KBM-7 (cell line): ENCODE results near the gene GALNT18.
A peak's percentile ranks its signal among the peaks of the same experiment; 100 is the strongest.

Source experiments
- DNase-seq: peaks from one replicate; pipeline ENCODE4 v3.0.0-alpha.2; 2015
- in situ Hi-C: fragments of 300-500 bp; cut with MboI; formaldehyde crosslinking; loops from 2 replicates; pipeline ENCODE4 v1.14.3; 2020; ENCODE audit warnings: low sequenced_read_pairs, low pct_unique_long_range_greater_than_20kb, mixed read lengths

The GALNT18 gene

DNA sequence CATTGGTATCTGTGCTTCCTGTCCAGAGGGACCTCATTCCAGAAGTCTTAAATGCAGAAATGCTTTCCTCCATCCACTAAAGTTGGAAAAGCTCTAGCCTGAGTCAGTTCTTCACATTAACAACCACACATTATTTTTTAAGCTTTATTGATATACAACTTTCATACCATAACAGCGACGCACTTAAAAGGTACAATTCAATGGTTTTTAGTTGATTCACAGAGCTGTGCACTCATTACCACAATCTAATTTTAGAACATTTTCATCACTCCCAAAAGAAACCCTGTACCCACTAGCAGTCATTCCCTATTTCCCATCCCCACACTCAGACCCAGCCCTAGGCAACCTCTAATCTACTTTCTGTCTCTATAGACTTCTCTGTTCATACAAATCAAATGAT is 27.6 kb downstream of the GALNT18 start:
- no peak for DNase-seq
- in situ Hi-C loops = no loop called here

DNA sequence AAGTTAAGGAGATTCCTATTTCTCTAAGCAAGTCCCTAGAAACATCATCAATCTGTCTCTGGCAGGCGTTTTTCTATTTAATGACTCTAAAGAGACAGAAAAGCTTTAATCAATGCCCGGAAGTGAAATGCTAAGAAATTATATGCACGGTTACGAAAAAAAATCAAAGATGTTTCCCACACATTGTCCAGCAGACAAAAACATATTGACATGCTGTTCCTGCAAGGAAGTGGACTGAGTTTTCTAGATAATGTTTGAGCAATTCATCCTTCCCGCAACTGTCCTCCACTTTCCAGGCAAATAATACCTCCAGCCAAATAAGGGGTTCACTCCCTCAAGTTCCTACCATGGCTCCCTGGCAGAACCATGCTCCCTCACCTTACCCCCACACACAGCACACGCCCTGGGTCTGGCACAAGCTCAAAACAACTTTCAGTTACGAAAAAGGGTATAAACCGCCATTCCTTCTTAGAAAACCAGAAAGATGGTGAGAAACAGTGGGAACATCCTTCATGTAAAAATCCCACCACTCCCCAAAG is 29.6 kb downstream of the GALNT18 start:
- in situ Hi-C loops = no loop called here
- no peak for DNase-seq

DNA sequence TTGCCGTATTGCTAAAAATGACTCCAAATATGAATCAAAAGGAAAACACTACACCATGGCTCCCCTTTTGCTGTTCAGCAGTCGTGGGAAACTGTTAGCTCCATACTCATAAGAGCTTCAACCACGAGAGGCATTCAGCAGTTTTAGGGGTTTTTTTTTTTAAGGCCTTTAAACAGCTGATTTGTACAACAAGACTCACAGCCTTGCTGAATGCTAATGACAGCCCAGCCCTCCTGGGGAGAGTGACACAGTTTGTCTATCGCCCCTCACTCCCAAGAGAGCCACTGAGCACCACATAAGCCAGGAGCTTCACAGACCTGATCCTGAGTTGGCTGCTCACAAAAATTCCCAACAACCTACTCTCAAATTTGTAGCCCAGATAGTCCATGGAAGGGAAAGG is 32.4 kb downstream of the GALNT18 start:
- no peak for DNase-seq
- in situ Hi-C loops = no loop called here

DNA sequence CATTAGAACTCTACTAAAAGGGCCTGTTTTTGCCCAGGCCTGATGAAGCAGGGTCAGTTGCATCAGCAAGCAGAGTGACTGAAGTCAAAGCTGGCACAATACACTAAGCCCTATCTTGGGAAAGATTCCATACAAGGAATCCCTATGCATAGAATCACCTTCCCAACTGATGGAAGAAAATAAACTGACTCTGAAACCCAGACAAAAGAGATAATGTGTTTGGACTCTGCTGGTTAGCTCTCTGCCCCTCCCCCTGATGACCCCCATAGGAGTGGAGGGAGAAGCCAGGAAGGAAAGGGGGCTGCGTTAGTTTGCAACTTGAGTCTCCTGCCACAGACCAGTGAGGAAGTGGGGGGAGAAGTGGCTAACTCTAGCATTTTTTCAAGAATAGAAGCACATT is 32.9 kb downstream of the GALNT18 start:
- DNase-seq = peak; percentile 57

DNA sequence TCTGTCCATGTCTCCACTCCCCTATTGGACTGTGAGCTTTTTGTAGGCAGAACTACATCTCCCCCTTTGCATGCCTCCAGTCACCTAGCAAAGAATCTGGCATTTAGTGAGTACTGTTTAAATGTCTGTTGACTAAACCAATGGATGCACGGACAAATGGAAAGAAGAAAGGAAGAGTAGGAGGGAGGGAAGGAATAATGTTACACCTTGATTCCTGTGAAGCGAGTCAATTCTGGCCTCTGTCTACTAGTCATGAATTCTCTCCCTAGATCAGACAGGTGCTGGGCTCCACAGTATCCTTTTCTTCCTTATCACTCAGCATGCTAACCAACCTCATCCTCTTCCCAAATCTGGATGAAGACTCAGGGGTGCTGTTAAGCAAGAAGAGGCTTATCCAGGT is 33.6 kb downstream of the GALNT18 start:
- in situ Hi-C loops = no loop called here
- no peak for DNase-seq

More for the DNA sequence above, 32.9 kb downstream of the GALNT18 start:
- in situ Hi-C loops = no loop called here

DNA sequence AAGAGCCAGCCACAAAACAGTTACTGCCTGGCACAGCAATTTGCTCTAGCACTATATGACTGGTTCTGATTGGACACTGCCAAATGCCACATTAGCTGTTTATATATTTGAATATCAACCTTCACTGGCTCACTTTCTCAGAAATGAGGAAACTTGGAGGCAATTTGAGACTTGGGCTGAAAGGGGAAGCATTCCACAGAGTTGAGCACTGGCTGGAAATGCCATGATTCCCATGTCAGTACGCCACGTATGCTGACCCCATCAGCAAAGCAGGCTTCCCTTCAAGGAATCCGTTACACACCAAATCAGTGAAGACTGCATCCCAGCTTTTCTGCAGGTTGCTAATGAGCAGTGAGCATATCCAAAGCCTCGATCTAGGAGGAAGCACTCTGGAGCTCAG is 34.7 kb downstream of the GALNT18 start:
- no peak for DNase-seq
- in situ Hi-C loops = no loop called here

DNA sequence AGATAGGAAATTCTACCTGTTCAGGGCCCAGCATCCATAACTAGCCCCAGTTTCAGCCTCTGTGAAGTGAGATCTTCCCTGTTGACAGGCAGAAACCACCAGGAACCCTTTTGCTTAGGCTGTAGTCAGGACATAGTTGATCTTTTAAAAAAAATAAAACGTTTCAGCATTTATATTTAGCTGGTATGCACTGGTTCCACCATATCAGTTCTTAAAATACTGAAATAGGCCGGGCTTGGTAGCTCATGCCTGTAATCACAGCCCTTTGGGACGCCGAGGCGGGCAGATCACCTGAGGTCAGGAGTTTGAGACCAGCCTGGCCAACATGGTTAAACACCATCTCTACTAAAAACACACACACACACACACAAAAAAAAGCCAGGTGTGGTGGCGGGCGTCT is 35.3 kb downstream of the GALNT18 start:
- in situ Hi-C loops = no loop called here

DNA sequence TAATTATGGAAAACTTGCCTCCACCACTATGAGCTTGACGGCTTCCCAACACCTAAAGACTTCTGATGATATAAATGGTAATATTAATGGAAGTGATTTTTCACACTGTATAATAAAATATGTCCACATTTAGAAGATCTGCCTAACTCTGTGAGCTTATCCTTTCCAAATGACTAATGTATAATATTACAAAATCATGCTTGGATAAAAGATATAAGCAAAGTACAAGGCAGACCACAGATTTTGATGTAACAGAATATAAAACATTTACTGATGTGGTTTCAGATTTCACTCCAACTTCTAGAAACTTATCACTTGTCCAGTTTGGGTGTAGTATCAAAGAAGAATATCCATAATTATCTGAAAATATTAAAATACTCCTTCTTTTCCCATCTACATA is 36.9 kb downstream of the GALNT18 start:
- no peak for DNase-seq
- in situ Hi-C loops = no loop called here

More for the DNA sequence above, 35.3 kb downstream of the GALNT18 start:
- no peak for DNase-seq

DNA sequence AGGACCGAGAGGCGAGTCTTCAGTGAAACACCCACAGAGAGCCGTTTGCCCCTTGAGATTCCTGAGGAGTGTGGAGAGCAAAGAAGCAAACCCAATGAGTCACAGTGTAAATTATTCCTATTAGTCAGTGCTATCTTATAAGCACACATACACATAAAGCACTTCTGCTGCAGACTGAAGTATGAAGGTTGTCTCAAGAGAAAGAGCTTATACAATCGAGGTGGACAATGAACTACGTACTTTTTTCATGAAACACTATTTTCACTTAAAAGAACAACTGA is 37.3 kb downstream of the GALNT18 start:
- in situ Hi-C loops = no loop called here
- no peak for DNase-seq

DNA sequence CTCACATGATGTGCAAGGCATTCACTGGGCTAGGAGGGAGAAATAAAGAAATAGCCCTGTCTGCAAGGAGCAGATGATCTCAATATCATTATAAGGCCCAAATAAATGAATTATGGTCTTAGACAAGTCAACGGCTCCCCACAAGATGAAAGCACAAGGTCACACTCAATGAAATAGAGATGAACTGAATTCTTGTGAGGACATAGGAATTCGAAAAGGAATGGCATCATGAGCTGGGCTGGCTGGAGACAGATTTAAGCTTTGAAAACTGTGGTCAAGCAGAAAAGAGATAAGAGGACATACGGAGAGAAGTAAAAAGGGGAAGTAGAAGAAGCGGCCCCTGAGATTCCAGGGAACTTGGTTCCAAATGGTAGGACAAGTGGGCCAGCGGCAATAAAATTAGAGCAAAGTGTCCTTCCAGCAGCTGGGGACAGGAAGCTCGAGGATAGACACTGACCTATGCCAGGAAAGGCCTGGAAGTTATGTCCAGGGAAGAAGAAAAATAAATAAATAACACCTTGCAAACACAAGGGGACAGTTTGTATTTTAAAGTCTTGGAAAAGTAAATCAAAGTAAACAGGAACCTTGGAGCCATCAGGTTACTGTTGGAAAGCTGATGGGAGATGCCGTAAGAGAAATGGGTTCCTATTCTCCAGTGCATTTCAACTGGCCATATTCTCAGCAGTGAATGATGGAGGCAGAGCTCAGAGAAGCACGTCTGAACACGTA is 37.8 kb downstream of the GALNT18 start:
- in situ Hi-C loops = no loop called here
- DNase-seq = peak; percentile 68

DNA sequence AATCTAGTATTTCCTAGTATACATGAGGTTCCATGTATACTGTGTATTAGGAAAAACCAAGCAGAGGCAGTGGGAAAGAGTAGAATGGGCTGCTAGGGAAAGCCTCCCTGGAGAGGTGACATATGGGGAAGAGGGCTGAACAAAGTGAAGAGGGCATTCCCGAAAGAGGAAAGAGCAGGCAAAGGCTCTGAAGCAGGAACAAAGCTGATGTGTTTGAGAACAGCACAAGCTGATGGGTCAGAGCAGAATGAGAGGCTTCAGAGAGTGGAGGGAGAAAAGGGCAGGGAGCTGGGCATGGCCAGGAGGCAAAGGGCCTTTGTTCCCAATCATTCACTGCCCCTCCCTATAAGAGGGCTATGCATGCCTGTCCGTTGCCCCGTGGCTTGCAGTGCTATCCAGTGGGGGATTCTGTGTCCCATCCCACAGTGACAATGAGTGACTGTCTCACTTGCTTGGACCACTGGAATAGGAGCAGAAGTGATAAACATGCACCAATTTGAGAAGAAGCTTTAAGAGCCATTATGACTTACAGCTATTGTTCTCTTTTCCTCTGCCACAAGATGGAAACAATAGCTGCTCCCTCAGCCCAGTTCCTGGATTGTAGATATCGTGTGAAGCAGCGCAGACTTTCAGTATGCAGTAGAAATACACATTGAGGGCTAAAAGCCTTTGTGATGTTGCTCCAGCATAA is 39.6 kb downstream of the GALNT18 start:
- no peak for DNase-seq
- in situ Hi-C loops = no loop called here

DNA sequence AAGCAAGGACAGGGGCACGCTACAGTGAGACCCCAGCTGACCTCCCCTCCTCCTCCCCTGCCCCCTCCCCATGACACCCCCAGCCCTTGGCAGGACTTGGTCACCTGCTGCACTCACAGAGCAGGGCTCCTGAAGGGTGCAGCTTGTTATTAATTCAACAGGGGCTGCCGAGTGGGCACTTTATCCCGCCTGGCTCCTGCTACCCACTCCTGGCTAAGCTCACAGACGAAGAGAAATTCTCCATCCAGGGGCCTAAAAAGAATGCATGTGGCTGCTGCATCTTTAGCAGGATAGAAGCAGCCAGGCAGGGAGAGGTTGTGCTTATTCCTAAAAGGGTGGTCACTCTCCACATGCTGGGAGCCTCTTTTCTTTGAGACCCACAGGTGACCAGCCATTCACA is 40.3 kb downstream of the GALNT18 start:
- no peak for DNase-seq
- in situ Hi-C loops = no loop called here

DNA sequence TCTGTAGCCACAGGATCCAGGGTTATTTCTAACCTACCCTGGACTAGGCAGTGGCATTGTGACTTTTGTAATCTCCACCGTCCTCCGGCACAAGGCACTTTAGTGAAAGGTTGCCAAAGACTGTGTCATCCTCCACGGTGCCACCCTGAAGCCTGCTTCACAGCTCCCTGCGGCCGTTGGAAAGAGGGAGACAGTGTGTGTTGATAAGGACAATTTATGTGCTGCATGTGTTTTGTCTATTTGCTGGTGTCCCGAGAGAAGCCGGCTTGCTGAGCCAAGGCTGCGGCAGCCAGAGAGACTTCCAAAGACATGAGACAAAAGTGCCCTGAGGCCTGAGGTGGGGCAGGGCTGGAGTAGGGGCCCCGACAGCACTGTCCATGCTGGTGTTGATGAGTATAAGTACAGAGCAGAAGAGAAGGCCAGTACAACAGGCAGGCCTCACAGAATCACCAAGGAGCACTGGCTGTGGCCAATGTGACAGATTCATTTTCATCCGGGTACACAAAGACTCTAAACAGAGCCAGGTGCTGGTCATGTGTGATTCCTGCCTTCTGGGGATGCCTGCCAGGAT is 40.9 kb downstream of the GALNT18 start:
- in situ Hi-C loops = no loop called here
- no peak for DNase-seq

DNA sequence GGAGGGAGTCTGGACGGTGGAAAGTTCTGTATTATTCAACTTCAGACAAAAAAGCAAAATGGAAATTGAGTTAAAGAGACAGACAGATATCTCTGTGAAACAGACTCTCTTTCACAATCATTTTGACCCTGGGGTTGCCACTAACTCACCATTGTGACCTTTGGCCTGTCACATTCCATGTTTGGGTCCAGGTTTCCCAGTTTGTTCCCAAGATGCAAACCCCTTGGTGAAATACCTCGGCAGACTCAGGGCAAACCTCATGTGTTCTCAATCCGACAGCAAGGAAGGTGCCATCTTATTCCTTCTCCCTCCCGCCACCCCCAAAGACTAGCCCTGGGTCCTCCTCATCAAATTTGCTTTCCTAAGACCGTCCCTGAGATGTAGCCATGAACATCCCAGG is 41.8 kb downstream of the GALNT18 start:
- in situ Hi-C loops = no loop called here
- DNase-seq = no peak

DNA sequence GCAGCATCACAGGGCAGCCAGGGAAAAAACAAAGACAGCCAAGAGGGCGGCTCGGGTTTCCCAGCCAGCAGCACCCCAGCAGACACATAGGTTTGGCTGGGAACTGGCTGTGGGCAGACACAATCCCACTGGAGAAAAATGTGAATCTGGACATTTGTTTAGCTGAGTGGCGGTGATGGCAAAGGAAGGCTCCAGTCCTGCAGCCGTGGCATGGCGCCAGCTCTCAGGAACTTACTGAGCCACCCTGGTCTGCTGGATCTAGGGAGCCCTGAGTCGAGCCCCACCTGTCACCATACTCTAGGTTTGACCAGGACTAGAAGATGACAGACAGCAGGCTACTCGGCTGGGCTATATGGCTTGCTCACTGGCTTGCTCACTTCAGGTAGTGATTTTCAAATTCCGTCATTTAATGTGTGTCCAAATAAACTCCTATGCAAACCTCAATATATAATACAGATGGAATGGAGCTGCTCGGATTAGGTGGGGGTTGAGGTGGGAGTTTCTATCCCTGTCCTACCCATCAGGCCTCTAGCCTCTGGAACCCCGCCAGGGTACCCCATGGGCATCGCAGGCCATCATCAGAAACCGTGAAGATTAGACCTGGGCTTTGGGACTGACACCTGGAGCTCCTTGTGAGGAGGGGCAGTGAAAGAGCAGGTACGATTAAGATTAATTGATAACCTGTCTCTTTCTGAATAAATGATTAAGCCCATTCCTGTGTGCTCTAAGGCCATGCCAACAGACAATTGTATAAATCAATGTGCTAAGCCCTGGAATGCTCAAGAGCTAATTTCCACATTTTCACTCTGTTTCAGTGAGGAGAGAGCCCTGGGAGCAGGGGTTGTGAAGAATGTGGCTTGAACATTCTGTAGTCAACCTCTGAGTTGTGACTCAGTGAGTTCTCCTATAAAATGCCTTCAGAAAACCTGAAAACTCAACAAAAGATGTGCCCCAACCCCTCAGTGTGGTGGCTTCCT is 42.5 kb downstream of the GALNT18 start:
- in situ Hi-C loops = no loop called here
- DNase-seq = no peak

DNA sequence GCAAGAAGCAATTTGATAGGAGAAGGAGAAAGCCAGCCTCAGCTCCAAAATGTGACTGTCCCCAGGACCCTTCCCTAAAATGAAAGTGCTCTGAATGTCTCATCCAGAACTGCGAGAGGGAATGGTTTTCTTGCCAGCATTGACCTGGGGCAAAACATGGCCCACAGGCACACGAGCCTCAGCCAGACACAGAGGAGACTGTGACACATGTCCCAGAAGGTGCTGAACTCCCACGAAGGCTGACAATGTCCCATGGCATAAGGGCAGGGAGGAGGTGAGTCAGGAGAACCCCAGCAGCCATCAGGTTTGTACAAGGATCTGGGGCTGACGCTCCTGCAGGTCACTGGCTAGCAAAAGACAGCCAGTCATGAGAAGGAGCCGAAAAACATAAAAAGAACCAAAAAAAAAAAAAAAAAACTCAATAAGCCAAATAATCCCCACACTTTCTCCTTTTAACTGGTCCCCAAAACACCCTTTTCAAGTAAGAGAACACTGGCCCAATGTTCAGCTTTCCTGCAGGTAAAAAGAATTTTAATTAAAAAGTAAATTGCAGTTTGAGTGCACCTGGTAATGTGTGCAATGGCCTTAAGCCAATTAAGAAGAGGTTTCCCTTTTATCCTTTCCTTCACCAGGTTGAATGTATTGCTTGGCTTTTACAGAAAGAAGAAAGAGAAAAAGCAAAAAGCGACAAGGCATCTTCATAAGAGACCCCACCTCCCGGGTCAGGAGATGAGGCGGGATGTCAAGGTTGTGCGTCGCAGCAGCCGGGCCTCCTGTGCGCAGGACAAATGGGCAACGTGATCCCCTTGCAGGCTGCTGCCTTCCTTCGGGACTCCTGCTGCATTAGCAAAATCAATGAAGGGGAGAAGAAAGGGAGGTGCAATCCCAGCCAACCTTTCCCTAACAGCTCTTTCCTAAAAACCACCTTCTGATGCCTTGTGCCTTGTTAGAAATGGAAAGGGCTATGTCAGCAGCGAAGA is 43.6 kb downstream of the GALNT18 start:
- in situ Hi-C loops = no loop called here

DNA sequence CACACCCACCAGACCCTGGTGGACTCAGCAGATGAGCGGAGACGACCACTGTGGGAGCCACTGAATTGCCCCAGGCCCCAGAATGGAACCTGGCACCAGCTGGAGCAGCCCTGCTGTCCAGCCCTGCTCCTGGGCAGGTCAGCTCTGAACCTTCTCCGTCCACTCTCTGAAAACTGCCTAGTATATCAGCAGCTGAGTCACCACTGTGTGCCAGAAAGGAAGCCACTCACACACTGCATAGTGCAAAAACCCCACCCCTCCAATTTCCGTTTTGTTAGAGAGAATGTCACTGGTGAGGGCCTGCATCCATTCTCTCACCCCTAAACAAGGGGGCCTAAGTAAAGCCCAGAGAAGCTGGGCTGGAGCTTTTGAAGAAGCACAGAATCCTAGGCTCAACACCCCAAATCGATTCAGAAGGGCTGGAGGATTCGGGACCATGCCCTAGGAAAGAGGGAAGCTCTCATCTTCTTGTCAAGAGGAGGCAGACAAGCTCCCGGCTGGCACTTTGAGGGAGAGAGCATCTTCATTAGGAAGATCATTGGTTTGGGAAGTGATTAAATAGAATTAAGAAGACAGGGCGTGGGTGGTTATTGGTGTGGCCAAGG is 44.5 kb downstream of the GALNT18 start:
- no peak for DNase-seq
- in situ Hi-C loops = no loop called here

More for the DNA sequence above, 43.6 kb downstream of the GALNT18 start:
- DNase-seq = no peak
